Ovary (tissue), 9 donors: Measurements from ENCODE around the gene WSB1. TPM values are rescaled to one million over a fixed set of nuclear protein-coding genes. Genes with fewer than 3 reads are reported as not detected.

ENCODE experiments used
- DNase-seq, 5 donors: peaks; one replicate each; pipeline ENCODE4 v3.0.0-alpha.2; 2019 to 2020
- H3K27ac ChIP-seq, 2 donors: fragments of 200-600 bp; one replicate each; pipeline versions ENCODE4 v1.5.1 to v1.8.0; 2019 to 2022
- H3K27me3 ChIP-seq: fragments of 200-600 bp; one replicate; pipeline ENCODE4 v1.8.0; 2022
- H3K36me3 ChIP-seq: fragments of 200-600 bp; sonication (generic); one replicate; pipeline ENCODE4 v1.5.1; 2019
- H3K4me1 ChIP-seq: one replicate; pipeline ENCODE4 v1.8.1; 2013; ENCODE audit warnings: mild to moderate bottlenecking, moderate library complexity; ENCODE audit not compliant: insufficient read depth
- H3K4me3 ChIP-seq: fragments of 200-600 bp; sonication (generic); one replicate; pipeline ENCODE4 v1.5.1; 2017
- H3K9me3 ChIP-seq, 2 donors: fragments of 200-600 bp in 1 of 2; sonication (generic) in 1 of 2; one replicate each; pipeline versions ENCODE4 v1.5.1 to v1.8.1; 2013 to 2019; ENCODE audit warnings: mild to moderate bottlenecking in 1 of 2, moderate library complexity in 1 of 2
- CTCF ChIP-seq, 3 donors: fragments of 450-650 bp in 2 of 3; fragments of 200-600 bp in 1 of 3; IDR thresholded peaks; one replicate each; pipeline versions ENCODE4 v1.5.1 to v1.8.0; 2016 to 2022; ENCODE audit warnings: antibody characterized with exemption in 3 of 3, mild to moderate bottlenecking in 1 of 3
- EP300 ChIP-seq: sonication (generic); formaldehyde crosslinking; IDR thresholded peaks from one replicate; pipeline ENCODE4 v1.6.1; 2017; ENCODE audit warnings: antibody characterized with exemption
- POLR2A ChIP-seq: fragments of 450-650 bp; IDR thresholded peaks from one replicate; pipeline ENCODE4 v1.6.1; 2017; ENCODE audit warnings: antibody characterized with exemption, mild to moderate bottlenecking, moderate library complexity
- WGBS, 3 donors: extraction: QIAGEN DNeasy Blood & Tissue Kit in 1 of 3; methylation state at CpG; one replicate each; pipeline versions ENCODE4 v1.1.5 to v1.1.7; 2013 to 2017; 5-methylcytosine and 5-hydroxymethylcytosine counted together
- intact Hi-C, 4 donors: fragments of 100-400 bp; cut with DNase I; formaldehyde crosslinking; loops; one replicate each; pipeline versions ENCODE4 v1.11.0 to v1.15.1; 2022 to 2023
- polyA plus RNA-seq, 2 donors: library from polyadenylated mRNA; stranded (reverse); fragments of 200-250 nt in 1 of 2; fragments of 350-450 nt in 1 of 2; fragmentation: Illumina TruSeq in 1 of 2; extraction: RNeasy Lipid Tissue Mini Kit (QIAGEN cat#74804) in 1 of 2; gene quantifications; one replicate each; pipeline ENCODE4 v1.2.3, GENCODE V29; 2013 to 2014
- total RNA-seq, 7 donors: library from RNA; depleted of rRNA in 2 of 7; stranded (reverse); fragments of >200 nt in 2 of 7; fragmentation: NEBNext Ultra II Directional in 3 of 7; extraction: Animal tissue kit (Norgen Biotek cat#: 25700) in 3 of 7; gene quantifications; one replicate each; pipeline versions ENCODE4 v1.1.0 to v1.2.4, GENCODE V29; 2016 to 2023
- donor health status: DM: no; HTN: no; CAD: no; lungs with moderate emphysema.
- donor health status: DM: no; HTN: no; CAD: no.
- donor health status: Bipolar disorder and iron deficiency.
- donor health status: DM: yes; HTN: yes; CAD: no.
- donor health status: DM: no; HTN: no; CAD: no.
- donor health status: DM: yes; HTN: yes; CAD: no.

WSB1 gene
- total and polyA plus RNA-seq, 9 donors: 88.9 to 214 (median 168) TPM

- no peak for DNase-seq
- Histone ChIP-seq H3K9me3 (no peaks in the 10 kb centered on the region), H3K4me3 (no peak overlapping the region), H3K36me3 (no peaks in the 10 kb centered on the region), H3K27ac (no peak overlapping the region), H3K27me3 (no peaks in the 10 kb centered on the region), H3K4me1 (no peaks in the 10 kb centered on the region)
- TF ChIP-seq EP300 (no peak), POLR2A (no peak), CTCF (IDR thresholded peaks at IDR 0.05) (no peak)
- 66 to 68% (median 68%) methylated on average over 8 of the region's 8 CpGs for WGBS, 3 donors
- intact Hi-C loops: loop anchor here in 3 of 4 donors (1.0 to 10.0 kb wide), 5 partner anchors 100 to 248 kb away; partner anchors contain the start of gene KSR1 (in 2 of the 3)
Observed at GRCh38 chr17:27354491-27355081, 60.7 kb downstream of the WSB1 start.

DNA sequence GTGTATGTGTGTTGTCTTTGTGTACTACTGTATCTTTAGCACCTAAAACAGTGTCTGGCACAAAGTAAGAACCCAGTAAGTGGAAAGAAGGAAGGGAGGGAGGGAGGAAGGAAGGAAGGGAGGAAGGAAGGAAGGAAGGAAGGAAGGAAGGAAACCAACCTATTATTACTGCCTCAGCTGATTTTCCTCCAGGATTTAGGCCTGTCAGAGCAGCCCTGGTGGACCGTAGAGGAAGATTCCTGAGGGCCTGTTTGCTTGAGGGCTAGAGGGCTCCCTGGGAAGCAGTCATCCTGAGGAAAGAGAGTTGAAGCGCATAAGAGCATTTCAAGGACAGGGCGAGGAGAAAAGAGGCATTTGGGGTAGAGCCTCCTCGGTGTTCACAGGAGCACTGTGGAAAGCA lies 61.5 kb downstream of the WSB1 start:
- no peaks in the 10 kb centered on the region for H3K27me3 ChIP-seq
- H3K36me3 ChIP-seq: no peaks in the 10 kb centered on the region
- WGBS, 3 donors: 72 to 79% (median 77%) methylated on average over 4 of the region's 4 CpGs
- no peaks in the 10 kb centered on the region for H3K9me3 ChIP-seq
- no peaks in the 10 kb centered on the region for H3K4me1 ChIP-seq
- no peak for DNase-seq
- H3K4me3 ChIP-seq: no peak overlapping the region
- TF ChIP-seq CTCF (IDR thresholded peaks at IDR 0.05) (no peak), EP300 (no peak), POLR2A (no peak)
- intact Hi-C loops: loop anchor here in 1 of 4 donors (10.0 kb wide), 1 partner anchor 99 kb away; the partner anchor contains the start of gene KSR1
- no peak overlapping the region for H3K27ac ChIP-seq

GRCh38 chr17:27356091-27356705 lies 62.3 kb downstream of the WSB1 start:
- H3K36me3 ChIP-seq: no peaks in the 10 kb centered on the region
- no peaks in the 10 kb centered on the region for H3K27me3 ChIP-seq
- H3K9me3 ChIP-seq: no peaks in the 10 kb centered on the region
- DNase-seq: peak in 1 of 5 donors; percentile 49
- H3K4me1 ChIP-seq: no peaks in the 10 kb centered on the region
- intact Hi-C loops: loop anchor here in 1 of 4 donors (10.0 kb wide), 1 partner anchor 99 kb away; the partner anchor contains the start of gene KSR1
- H3K4me3 ChIP-seq: no peak overlapping the region
- WGBS, 3 donors: 88 to 90% (median 89%) methylated on average over 8 of the region's 8 CpGs
- TF ChIP-seq EP300 (no peak), CTCF (IDR thresholded peaks at IDR 0.05) (no peak), POLR2A (no peak)
- H3K27ac ChIP-seq: no peak overlapping the region

DNA sequence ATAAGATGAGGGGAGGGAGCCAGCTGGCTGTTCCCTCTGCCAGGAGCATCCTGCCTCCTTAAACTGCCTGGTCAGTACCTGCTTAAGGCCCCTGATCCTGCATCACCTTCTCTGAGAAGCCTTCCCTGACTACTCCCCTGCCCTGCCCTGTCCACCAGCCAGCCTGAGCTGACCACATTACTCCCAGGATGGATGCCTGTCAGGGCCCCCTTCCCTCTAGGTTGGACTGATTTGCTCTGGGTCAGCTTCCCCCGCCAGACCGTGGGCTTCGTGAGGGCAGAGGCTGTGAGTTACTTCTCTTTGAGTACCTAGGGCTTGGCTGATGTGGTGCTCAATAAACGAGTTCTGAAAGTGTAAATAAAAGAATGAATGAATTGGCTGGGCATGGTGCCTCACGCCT lies 63.3 kb downstream of the WSB1 start:
- Histone ChIP-seq H3K27me3 (no peaks in the 10 kb centered on the region), H3K27ac (no peak overlapping the region), H3K4me3 (no peak overlapping the region), H3K4me1 (no peaks in the 10 kb centered on the region), H3K9me3 (no peaks in the 10 kb centered on the region), H3K36me3 (no peaks in the 10 kb centered on the region)
- DNase-seq: no peak
- intact Hi-C loops: loop anchor here in 1 of 4 donors (10.0 kb wide), 1 partner anchor 98 kb away; the partner anchor contains the start of gene KSR1
- TF ChIP-seq CTCF (IDR thresholded peaks at IDR 0.05) (no peak), EP300 (no peak), POLR2A (no peak)
- WGBS, 3 donors: 80 to 89% (median 80%) methylated on average over 5 of the region's 5 CpGs
